ENCODE measurements around the gene XAGE3.
"Not testable (repeated sequence)": the region's sequence is repeated elsewhere in the genome, so short reads cannot be mapped to it uniquely, and the experiment has no call there.

Gene XAGE3

DNA sequence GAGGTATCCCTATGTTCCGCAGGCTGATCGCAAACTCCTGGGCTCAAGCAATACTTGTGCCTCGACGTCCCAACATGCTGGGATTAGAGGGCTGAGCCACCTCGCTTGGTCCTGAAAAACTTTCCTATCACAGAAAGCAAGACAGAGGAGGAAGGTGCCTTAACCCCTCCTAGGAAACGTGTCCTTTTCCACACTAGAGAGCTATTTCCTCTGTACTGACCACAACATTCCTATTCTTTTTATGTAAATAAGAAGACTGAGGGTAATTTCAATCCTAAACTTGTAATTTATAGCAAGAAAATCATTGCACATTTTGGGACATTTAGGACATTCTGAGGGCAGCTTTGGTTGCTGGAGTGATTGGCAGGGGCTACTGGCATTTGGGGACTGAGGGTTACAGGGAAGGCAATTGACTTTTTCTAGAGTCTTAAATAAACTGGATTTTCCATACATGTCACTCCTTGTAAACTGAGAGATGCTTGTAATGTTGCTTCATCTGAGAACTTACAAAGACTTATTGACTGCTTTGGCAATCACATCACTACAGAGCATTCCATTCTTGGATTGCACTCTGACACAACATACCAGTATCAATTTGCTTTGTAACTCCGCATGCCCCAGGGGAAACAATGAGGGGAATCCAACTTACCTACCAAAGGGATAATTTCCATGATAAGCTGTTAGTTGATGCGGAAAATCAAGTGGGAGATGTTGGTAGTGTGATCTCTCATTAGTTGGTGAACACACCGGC is 15.6 kb downstream of the XAGE3 start:
- DNase-seq (ENCODE audit: low read depth): no peak
- no peak overlapping the region for H3K4me3 ChIP-seq (ENCODE audit: low read depth, low read length)

DNA sequence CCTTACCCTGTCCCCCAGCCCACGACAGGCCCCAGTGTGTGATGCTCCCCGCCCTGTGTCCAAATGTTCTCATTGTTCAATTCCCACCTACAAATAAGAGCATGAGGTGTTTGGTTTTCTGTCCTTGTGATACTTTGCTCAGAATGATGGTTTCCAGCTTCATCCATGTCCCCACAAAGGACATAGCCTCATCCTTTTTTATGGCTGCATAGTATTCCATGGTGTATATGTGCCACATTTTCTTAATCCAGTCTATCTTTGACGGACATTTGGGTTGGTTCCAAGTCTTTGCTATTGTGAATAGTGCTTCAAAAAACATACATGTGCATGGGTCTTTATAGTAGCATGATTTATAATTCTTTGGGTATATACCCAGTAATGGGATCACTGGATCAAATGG is 24.3 kb downstream of the XAGE3 start:
- DNase-seq (ENCODE audit: low read depth): not testable (repeated sequence)

DNA sequence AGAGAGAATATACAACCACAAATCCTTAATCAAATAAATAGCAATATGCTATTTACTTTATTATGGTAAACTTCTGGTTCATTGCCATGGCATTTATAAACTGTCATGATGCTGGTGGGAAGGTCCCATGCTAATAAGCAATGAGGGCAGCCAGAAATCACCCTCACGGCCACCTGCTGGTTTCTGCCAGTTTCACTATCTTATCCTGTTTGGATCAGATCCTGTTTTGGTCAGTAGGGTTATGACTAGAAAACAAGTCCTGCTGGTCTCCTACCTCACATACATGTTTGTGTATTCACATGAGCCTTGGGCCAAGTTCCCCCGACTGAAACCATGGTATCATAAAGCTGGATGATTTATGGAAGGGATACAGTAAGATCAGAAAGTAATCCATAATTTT is 28.7 kb downstream of the XAGE3 start:
- DNase-seq (ENCODE audit: low read depth): no peak
- H3K4me3 ChIP-seq (ENCODE audit: low read depth, low read length): no peak overlapping the region

More for the DNA sequence above, 24.3 kb downstream of the XAGE3 start:
- not testable (repeated sequence) for H3K4me3 ChIP-seq (ENCODE audit: low read depth, low read length)

DNA sequence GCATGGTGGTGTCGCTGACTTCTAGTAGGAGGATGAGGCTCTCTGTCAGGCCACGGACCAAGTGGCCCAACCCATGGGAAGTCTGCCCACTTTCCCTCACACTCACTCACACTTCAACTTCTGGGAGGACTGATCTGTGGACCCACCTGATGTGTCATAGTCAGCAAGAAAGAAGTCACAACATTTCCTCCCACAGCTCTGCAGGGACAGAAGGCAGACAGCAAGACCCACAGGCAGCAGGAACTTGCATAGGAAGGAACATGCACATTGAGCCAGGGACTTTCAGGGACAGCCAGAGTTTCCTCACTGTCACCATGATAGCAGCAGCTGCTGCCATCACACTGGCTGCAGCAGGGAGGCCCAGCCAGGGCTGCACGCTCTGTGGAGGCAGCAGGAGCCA is 37.3 kb downstream of the XAGE3 start:
- H3K4me3 ChIP-seq (ENCODE audit: low read depth, low read length): no peak overlapping the region
- DNase-seq (ENCODE audit: low read depth): no peak

DNA sequence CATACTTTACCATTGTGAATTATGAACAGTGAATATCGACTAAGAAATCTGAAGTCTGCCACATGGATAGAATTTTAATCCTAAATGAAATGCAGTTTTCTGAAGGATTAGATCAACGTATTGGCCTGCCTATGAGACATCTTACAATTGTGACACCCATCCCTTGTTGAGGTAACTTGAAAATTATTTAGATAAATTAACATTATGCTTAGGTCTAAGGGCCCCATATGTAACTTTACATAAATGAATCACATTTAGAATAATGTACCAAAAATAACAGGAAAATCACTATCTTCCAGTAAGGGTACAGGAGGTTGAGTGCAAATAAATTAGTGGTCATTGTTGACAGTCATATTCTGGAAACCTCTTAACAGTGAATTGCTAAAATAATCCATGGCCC is 43.3 kb downstream of the XAGE3 start:
- no peak for DNase-seq (ENCODE audit: low read depth)
- no peak overlapping the region for H3K4me3 ChIP-seq (ENCODE audit: low read depth, low read length)

DNA sequence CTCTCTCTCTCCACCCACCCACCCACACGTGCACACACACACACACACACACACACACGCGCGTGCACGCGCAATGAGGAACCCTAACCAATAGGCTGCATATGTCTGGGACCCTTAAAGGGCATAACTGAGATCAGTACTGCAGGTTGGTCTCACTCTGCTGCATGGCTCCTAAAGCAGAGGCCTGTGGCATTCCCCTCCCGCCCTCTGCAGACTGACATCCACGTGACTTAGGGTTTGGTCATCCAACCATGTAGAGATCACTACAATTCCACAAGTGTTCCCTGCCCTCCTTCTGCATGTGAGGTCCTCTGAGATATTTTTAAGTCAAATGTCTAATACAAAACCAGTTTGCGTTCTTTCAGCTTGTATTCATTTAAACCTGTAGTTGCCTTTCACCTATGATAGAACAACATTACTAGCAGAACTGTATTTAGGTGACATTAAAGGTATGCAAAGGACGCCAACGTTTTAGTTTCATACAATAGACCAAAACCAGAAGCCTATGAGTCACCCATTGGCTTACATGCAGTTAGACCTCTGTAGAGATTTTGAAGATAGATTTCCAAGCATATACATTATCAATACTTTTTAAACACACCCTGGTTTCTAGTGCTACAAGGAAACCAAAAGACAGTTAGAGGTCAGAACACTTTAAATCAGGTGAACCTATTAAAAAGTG is 46.7 kb downstream of the XAGE3 start:
- H3K4me3 ChIP-seq (ENCODE audit: low read depth, low read length): no peak overlapping the region
- no peak for DNase-seq (ENCODE audit: low read depth)

DNA sequence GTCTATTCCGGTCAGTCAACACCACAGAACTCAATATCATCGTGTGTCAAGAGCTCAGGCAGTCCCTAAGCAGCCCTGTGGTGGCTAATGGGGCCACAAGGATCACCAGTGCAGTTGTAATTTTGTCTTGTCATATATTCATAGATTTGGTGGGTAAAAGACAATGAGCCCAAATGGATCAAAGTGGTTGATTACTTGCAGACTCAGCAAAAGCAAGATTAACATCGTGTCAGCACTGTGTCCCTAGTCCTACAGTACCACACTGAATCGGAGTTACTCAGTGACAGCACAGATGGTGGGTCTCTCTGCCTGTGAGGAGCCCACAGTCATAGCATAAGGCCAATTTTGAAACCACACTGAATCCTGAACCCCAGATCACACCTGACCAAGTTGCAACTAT is 48.1 kb downstream of the XAGE3 start:
- H3K4me3 ChIP-seq (ENCODE audit: low read depth, low read length): no peak overlapping the region
- no peak for DNase-seq (ENCODE audit: low read depth)

Measured in skeletal muscle cell (primary cell).